DOHH2 (cell line): ENCODE results near the gene ARHGEF33.

Source experiments
- H3F3A ChIP-seq: fragments of 200-600 bp; sonication (generic), shearing (Covaris generic); 2 replicates; pipeline ENCODE4 v1.6.0; 2016; ENCODE audit warnings: antibody characterized with exemption, mild to moderate bottlenecking; ENCODE audit not compliant: control insufficient read depth, insufficient read depth
- H3K27ac ChIP-seq: fragments of 200-600 bp; sonication (generic); 2 replicates; pipeline ENCODE4 v1.5.1; 2014; ENCODE audit warnings: low read depth, mild to moderate bottlenecking, low read length, moderate library complexity
- H3K27me3 ChIP-seq: fragments of 200-600 bp; sonication (generic); 2 replicates; pipeline ENCODE4 v1.6.1; 2014; ENCODE audit warnings: mild to moderate bottlenecking, low read length, mixed read lengths; ENCODE audit not compliant: control insufficient read depth
- H3K36me3 ChIP-seq: fragments of 200-600 bp; sonication (generic); 2 replicates; pipeline ENCODE4 v1.6.1; 2014; ENCODE audit warnings: mild to moderate bottlenecking, low read length, moderate library complexity, mixed read lengths; ENCODE audit not compliant: control insufficient read depth
- H3K4me1 ChIP-seq: fragments of 200-600 bp; sonication (generic); 2 replicates; pipeline ENCODE4 v1.6.1; 2014; ENCODE audit warnings: mild to moderate bottlenecking, low read length, mixed read lengths; ENCODE audit not compliant: control insufficient read depth
- H3K4me2 ChIP-seq: fragments of 200-600 bp; sonication (generic); 2 replicates; pipeline ENCODE4 v1.6.0; 2014; ENCODE audit warnings: mild to moderate bottlenecking, low read length, moderate library complexity
- H3K4me3 ChIP-seq: fragments of 200-600 bp; sonication (generic); 2 replicates; pipeline ENCODE4 v1.5.1; 2014; ENCODE audit warnings: mild to moderate bottlenecking, low read length, mixed read lengths
- H3K79me2 ChIP-seq: fragments of 200-600 bp; sonication (generic); 2 replicates; pipeline ENCODE4 v1.6.1; 2014; ENCODE audit warnings: mild to moderate bottlenecking, low read length, mixed read lengths; ENCODE audit not compliant: control insufficient read depth
- H3K9me2 ChIP-seq: fragments of 200-600 bp; sonication (generic); replicated peaks from 2 replicates; pipeline ENCODE4 v1.6.1; 2014; ENCODE audit warnings: mild to moderate bottlenecking, low read length, mixed read lengths; ENCODE audit not compliant: control insufficient read depth
- H3K9me3 ChIP-seq: fragments of 200-600 bp; sonication (generic); 2 replicates; pipeline ENCODE4 v1.6.1; 2014; ENCODE audit warnings: antibody characterized with exemption, low read length, mixed read lengths; ENCODE audit not compliant: control insufficient read depth, insufficient read depth
- H4K20me1 ChIP-seq: fragments of 200-600 bp; sonication (generic); 2 replicates; pipeline ENCODE4 v1.6.0; 2014; ENCODE audit warnings: low read depth, mild to moderate bottlenecking, antibody characterized with exemption, low read length, moderate library complexity; ENCODE audit not compliant: control insufficient read depth, insufficient read depth
- EZH2phosphoT487 ChIP-seq: fragments of 200-600 bp; sonication (generic); IDR thresholded peaks from 2 replicates; pipeline ENCODE4 v1.6.1; 2017; ENCODE audit warnings: borderline replicate concordance, mild to moderate bottlenecking, antibody characterized with exemption, low read length, moderate library complexity, mixed read lengths
- TF ChIP-seq, protein P1 (sequence below): fragments of 200-600 bp; sonication (generic); IDR thresholded peaks from one replicate; pipeline ENCODE4 v1.5.1; 2014; ENCODE audit warnings: antibody characterized with exemption, mild to moderate bottlenecking, low read depth, low read length; ENCODE audit not compliant: poor library complexity, severe bottlenecking

ARHGEF33 gene

DNA sequence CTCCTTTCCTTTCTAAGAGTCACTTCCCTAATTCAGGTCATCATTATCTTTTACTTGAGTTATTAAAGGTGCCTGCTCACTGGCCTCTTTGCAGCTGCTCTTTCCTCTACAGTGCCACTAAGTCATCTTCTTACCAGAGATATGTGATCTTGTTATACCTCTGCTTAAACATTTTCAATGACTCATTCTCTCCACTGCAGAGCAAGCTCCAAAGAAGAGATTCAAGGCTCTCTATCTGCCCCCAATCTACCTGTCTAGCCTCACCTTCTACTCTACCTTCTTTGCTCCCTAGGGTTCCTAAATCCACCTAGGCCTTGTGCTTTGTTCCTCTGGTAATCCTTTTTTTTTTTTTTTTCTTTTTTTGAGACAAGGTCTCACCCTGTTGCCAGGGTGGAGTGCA is 3.1 kb downstream of the ARHGEF33 start:
- H3K4me1 ChIP-seq = no peaks in the 10 kb centered on the region
- no peaks in the 10 kb centered on the region for H3K9me2 ChIP-seq
- H3K79me2 ChIP-seq = no peaks in the 10 kb centered on the region
- no peak overlapping the region for H3K4me3 ChIP-seq
- no peak overlapping the region for H3K4me2 ChIP-seq
- H3K36me3 ChIP-seq = no peaks in the 10 kb centered on the region
- peaks cover 4% of the 10 kb centered on the region; the same call in 1 of the 2 replicates for H3K27me3 ChIP-seq
- no peaks in the 10 kb centered on the region for H4K20me1 ChIP-seq
- no peak overlapping the region for H3K27ac ChIP-seq
- no peak for TF ChIP-seq EZH2phosphoT487
- TF ChIP-seq, protein P1, sequence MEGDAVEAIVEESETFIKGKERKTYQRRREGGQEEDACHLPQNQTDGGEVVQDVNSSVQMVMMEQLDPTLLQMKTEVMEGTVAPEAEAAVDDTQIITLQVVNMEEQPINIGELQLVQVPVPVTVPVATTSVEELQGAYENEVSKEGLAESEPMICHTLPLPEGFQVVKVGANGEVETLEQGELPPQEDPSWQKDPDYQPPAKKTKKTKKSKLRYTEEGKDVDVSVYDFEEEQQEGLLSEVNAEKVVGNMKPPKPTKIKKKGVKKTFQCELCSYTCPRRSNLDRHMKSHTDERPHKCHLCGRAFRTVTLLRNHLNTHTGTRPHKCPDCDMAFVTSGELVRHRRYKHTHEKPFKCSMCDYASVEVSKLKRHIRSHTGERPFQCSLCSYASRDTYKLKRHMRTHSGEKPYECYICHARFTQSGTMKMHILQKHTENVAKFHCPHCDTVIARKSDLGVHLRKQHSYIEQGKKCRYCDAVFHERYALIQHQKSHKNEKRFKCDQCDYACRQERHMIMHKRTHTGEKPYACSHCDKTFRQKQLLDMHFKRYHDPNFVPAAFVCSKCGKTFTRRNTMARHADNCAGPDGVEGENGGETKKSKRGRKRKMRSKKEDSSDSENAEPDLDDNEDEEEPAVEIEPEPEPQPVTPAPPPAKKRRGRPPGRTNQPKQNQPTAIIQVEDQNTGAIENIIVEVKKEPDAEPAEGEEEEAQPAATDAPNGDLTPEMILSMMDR = no peak
- H3K9me3 ChIP-seq = no peaks in the 10 kb centered on the region
- H3F3A ChIP-seq = no peaks in the 10 kb centered on the region

DNA sequence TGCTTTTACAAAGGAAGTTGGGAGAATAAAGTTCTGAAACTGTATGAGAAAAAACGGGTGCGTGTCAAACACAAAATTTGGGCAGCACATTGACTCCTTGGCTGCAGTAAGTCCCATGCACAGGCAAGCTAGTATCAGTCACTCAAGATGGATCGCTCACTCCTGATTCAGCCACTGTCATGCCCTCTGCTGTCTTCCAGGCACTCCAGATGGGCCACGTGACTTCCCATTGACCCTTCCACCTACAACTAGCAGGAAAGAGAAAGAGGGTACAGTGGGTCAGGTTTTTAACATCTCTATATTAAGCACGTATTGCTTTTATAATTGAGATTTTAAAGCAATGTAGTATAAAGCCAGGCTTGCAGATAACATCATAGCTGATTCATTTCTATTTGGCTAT is 8.6 kb downstream of the ARHGEF33 start:
- no peak overlapping the region for H3K27ac ChIP-seq
- H3F3A ChIP-seq = no peaks in the 10 kb centered on the region
- H3K27me3 ChIP-seq = peaks cover 4% of the 10 kb centered on the region; the same call in 1 of the 2 replicates
- H3K36me3 ChIP-seq = no peaks in the 10 kb centered on the region
- no peaks in the 10 kb centered on the region for H3K9me3 ChIP-seq
- H3K4me3 ChIP-seq = no peak overlapping the region
- TF ChIP-seq, protein P1 = no peak
- no peak for TF ChIP-seq EZH2phosphoT487
- H3K4me1 ChIP-seq = no peaks in the 10 kb centered on the region
- H4K20me1 ChIP-seq = no peaks in the 10 kb centered on the region
- H3K79me2 ChIP-seq = no peaks in the 10 kb centered on the region
- no peaks in the 10 kb centered on the region for H3K9me2 ChIP-seq
- H3K4me2 ChIP-seq = no peak overlapping the region

DNA sequence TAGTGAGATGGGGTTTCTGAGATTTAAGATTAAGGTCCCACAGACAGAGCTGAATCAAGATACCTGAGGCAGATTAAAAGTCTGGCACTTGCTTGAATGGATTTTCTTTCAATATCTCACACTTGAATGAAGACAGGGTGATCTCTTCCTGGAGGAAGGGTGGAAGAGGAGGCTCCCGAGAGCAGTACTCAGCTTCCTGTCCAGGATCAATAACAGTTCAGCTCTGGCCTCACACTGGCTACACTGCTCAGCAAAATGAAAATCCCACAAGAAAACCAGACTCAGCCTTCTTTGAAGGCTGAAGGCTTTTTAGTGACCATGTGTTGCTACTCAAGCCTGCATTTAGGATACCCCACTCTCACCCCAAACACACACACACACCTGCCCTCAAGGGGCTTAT is 11.1 kb downstream of the ARHGEF33 start:
- H3K79me2 ChIP-seq = no peaks in the 10 kb centered on the region
- no peak for TF ChIP-seq EZH2phosphoT487
- TF ChIP-seq, protein P1 = no peak
- no peaks in the 10 kb centered on the region for H3K9me2 ChIP-seq
- no peaks in the 10 kb centered on the region for H3K36me3 ChIP-seq
- H3K4me2 ChIP-seq = no peak overlapping the region
- no peaks in the 10 kb centered on the region for H3F3A ChIP-seq
- no peak overlapping the region for H3K4me3 ChIP-seq
- H4K20me1 ChIP-seq = no peaks in the 10 kb centered on the region
- no peak overlapping the region for H3K27ac ChIP-seq
- no peaks in the 10 kb centered on the region for H3K9me3 ChIP-seq
- no peaks in the 10 kb centered on the region for H3K4me1 ChIP-seq
- peaks cover 4% of the 10 kb centered on the region; the same call in 1 of the 2 replicates for H3K27me3 ChIP-seq

DNA sequence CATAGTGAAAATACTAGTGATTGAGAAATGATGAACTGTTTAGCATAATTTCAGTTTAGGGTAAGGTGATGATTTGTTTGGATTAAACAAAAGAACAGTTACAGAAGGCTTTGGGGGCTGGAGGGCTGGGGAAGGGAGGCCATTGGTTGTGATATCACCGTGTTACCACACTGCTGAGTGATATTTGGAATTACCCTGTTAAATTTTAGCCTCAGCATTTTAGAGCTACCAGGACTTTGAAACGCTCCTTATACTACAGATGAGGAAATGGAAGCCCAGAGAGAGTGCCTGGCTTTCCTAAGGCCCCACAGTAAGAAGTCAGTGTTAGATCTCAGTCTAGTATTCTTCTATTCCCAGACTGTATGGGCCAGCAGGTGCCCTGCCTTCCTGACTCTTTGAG is 15.6 kb downstream of the ARHGEF33 start:
- no peaks in the 10 kb centered on the region for H3K27me3 ChIP-seq
- H3F3A ChIP-seq = no peaks in the 10 kb centered on the region
- H4K20me1 ChIP-seq = no peaks in the 10 kb centered on the region
- H3K9me2 ChIP-seq = no peaks in the 10 kb centered on the region
- H3K79me2 ChIP-seq = no peaks in the 10 kb centered on the region
- no peaks in the 10 kb centered on the region for H3K4me1 ChIP-seq
- TF ChIP-seq, protein P1 = no peak
- TF ChIP-seq EZH2phosphoT487 = no peak
- H3K9me3 ChIP-seq = no peaks in the 10 kb centered on the region
- no peak overlapping the region for H3K4me2 ChIP-seq
- no peak overlapping the region for H3K4me3 ChIP-seq
- no peaks in the 10 kb centered on the region for H3K36me3 ChIP-seq
- H3K27ac ChIP-seq = no peak overlapping the region
